PFSK-1 (cell line): Measurements from ENCODE around the gene AP1G2.

Source experiments
- FOXP2 ChIP-seq: optimal IDR thresholded peaks from 2 replicates; pipeline ENCODE3; 2011; ENCODE audit warnings: borderline replicate concordance, control low read depth, inconsistent platforms; ENCODE audit not compliant: insufficient read depth; ENCODE audit errors: extremely low read length, extremely low read depth
- POLR2AphosphoS5 ChIP-seq: IDR thresholded peaks from 2 replicates; pipeline ENCODE4 v1.6.1; 2012; ENCODE audit warnings: low read depth, mild to moderate bottlenecking, control low read depth, low read length, moderate library complexity
- REST ChIP-seq, 2 experiments: IDR thresholded peaks; 2 replicates each; pipeline versions ENCODE4 v1.6.1 to v1.8.0; 2011 to 2012; ENCODE audit warnings: low read depth in 2 of 2, low read length in 2 of 2, control low read depth in 1 of 2, inconsistent platforms in 1 of 2, mild to moderate bottlenecking in 1 of 2, moderate library complexity in 1 of 2; ENCODE audit not compliant: insufficient read depth in 1 of 2
- SIN3A ChIP-seq: IDR thresholded peaks from 2 replicates; pipeline ENCODE4 v1.6.1; 2012; ENCODE audit warnings: mild to moderate bottlenecking, low read length, moderate library complexity, borderline replicate concordance; ENCODE audit not compliant: insufficient read depth
- TAF1 ChIP-seq: IDR thresholded peaks from 2 replicates; pipeline ENCODE4 v1.6.1; 2012; ENCODE audit warnings: low read length, control low read depth, borderline replicate concordance; ENCODE audit not compliant: insufficient read depth

Gene AP1G2

GRCh38 chr14:23542261-23542660 is 25.3 kb downstream of the AP1G2 start:
- TF ChIP-seq TAF1 = no peak
- no peak for TF ChIP-seq FOXP2
- TF ChIP-seq POLR2AphosphoS5 = no peak
- TF ChIP-seq SIN3A = no peak
- TF ChIP-seq REST (IDR thresholded peaks at IDR 0.05; ENCODE audit: insufficient read depth in 1 of 2, low read depth in 2 of 2, low read length in 2 of 2) = no peak

DNA sequence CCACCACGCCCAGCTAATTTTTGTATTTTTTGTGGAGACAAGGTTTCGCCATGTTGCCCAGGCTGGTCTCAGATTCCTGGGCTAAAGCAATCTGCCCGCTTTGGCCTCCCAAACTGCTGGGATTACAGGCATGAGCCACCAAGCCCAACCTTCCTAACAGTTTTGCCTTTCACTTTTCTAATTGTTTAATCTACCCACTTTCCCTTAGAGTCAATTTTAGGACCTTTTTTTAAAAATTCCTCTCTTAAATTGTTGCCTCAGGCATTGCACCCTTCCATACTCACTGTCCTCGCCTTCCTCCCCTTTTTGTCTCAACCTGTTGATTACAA is 27.5 kb downstream of the AP1G2 start:
- TF ChIP-seq SIN3A (no peak), POLR2AphosphoS5 (no peak), TAF1 (no peak), FOXP2 (no peak), REST (IDR thresholded peaks at IDR 0.05; ENCODE audit: insufficient read depth in 1 of 2, low read depth in 2 of 2, low read length in 2 of 2) (no peak)

DNA sequence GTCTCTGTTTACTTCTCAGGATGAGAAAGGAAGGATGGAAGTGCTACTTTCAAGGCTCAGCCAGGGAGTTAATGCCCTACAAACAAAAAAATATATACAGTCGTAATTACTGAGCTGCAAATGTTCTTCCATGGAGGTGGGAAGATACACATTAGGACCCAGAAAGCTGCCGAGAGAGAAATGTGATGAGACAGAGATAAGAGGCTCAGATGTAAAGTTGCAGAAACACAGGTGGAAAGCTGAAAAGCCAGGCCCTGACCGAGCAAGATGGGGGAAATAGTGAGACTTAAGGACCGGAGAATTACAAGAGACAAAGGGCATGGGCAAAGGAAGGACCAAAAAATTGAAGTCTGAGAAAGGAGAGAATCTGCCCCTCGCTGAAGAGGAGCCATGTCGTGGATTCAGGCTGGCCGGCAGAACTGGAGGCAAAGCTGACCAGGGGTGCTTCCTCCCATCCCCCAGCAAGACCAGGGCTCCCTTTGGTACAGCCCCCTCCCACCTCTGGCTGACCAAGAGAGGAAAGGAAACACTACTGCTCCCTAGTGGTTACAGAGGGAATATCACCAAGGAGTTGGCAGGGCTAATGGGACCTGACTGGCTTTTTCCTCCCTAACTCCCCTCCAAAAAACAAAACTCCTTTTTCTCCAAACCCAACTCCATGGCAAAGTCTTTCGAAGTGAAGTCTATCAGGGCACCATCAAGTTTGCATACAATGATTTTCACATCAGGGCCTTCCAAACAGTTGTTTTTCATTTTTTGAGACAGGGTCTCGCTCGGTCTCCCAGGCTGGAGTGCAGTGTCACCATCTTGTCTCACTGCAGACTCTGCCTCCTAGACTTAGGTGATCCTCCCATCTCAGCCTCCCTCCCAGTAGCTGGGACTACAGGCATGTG is 28.1 kb downstream of the AP1G2 start:
- TF ChIP-seq TAF1 (no peak), REST (IDR thresholded peaks at IDR 0.05; ENCODE audit: insufficient read depth in 1 of 2, low read depth in 2 of 2, low read length in 2 of 2) (no peak), POLR2AphosphoS5 (no peak), SIN3A (no peak), FOXP2 (no peak)

GRCh38 chr14:23538785-23539184 is 28.8 kb downstream of the AP1G2 start:
- TF ChIP-seq FOXP2 (no peak), REST (IDR thresholded peaks at IDR 0.05; ENCODE audit: insufficient read depth in 1 of 2, low read depth in 2 of 2, low read length in 2 of 2) (no peak), TAF1 (no peak), SIN3A (no peak), POLR2AphosphoS5 (no peak)
